HCT116 (cell line): ENCODE results near the gene KLK13. TPM values are rescaled to one million over a fixed set of nuclear protein-coding genes. Genes with fewer than 3 reads are reported as not detected.

Experiments used
- ATAC-seq: fragments of 200-7000 bp; cut with Tn5 transposase; 2 replicates; pipeline ENCODE4 v1.9.1; 2020; ENCODE audit warnings: mild to moderate bottlenecking, moderate library complexity
- BruUV-seq: library from RNA; stranded (reverse); fragments of 400-500 nt; replicated peaks from 2 replicates; lab custom pipeline; 2021; lab: Mats Ljungman, UMichigan
- CTCF ChIA-PET: fragments of 300-600 bp; sonication (Branson Sonifier 250); formaldehyde crosslinking; loops from one replicate; lab custom pipeline; 2021; ENCODE audit warnings: antibody characterized with exemption; lab: Charles Lee
- POLR2A ChIA-PET: fragments of 300-600, 350-600 bp; sonication (Branson Sonifier 250); formaldehyde crosslinking; loops from one replicate; lab custom pipeline; 2021; ENCODE audit warnings: antibody characterized with exemption; lab: Charles Lee
- RAD21 ChIA-PET, 2 experiments: fragments of 300-600 bp; sonication (Branson Sonifier 250); formaldehyde crosslinking; loops; one replicate each; lab custom pipeline; 2023; ENCODE audit warnings: low total read pairs in 2 of 2; ENCODE audit not compliant: uncharacterized antibody in 2 of 2, unreplicated experiment in 2 of 2, low non-redundant PET in 1 of 2; lab: Charles Lee
- DNase-seq: peaks from one replicate; pipeline ENCODE4 v3.0.0-alpha.2; 2010; ENCODE audit warnings: low read depth, low spot score
- H2AFZ ChIP-seq: fragments of 200-600 bp; shearing (Covaris generic), sonication (generic); 2 replicates; pipeline ENCODE4 v1.6.1; 2017; ENCODE audit warnings: low read depth, mixed run types, mixed read lengths, antibody characterized with exemption, low read length; ENCODE audit not compliant: poor library complexity, severe bottlenecking
- H3K27ac ChIP-seq: 2 replicates; pipeline ENCODE4 v1.5.1; 2012; ENCODE audit warnings: low read depth, low read length
- H3K27me3 ChIP-seq: fragments of 200-600 bp; sonication (generic); 2 replicates; pipeline ENCODE4 v1.6.1; 2016; ENCODE audit warnings: mixed run types, low read length, mixed read lengths; ENCODE audit not compliant: insufficient read depth
- H3K36me3 ChIP-seq, 2 experiments: fragments of 200-500 bp in 1 of 2; fragments of 200-600 bp in 1 of 2; sonication (Bioruptor generic) in 1 of 2; sonication (generic) in 1 of 2; 2 replicates each; pipeline versions ENCODE4 v1.5.1 to v1.6.1; 2014 to 2016; ENCODE audit warnings: low read length in 2 of 2, inconsistent platforms in 1 of 2, mixed read lengths in 1 of 2, mixed run types in 1 of 2; ENCODE audit not compliant: insufficient read depth in 2 of 2, control insufficient read depth in 1 of 2
- H3K4me1 ChIP-seq, 2 experiments: fragments of 200-600 bp in 1 of 2; sonication (generic) in 1 of 2; 2 replicates each; pipeline versions ENCODE4 v1.5.1 to v1.6.1; 2012 to 2017; ENCODE audit warnings: low read length in 2 of 2, inconsistent platforms in 1 of 2, mild to moderate bottlenecking in 1 of 2, mixed read lengths in 1 of 2, mixed run types in 1 of 2, moderate library complexity in 1 of 2; ENCODE audit not compliant: insufficient read depth in 2 of 2, control insufficient read depth in 1 of 2
- H3K4me2 ChIP-seq: fragments of 200-600 bp; sonication (generic); 2 replicates; pipeline ENCODE4 v1.6.1; 2017; ENCODE audit warnings: mixed run types, low read length, mixed read lengths
- H3K4me3 ChIP-seq, 2 experiments: fragments of 200-600 bp in 1 of 2; sonication (generic) in 1 of 2; replicated peaks in 1 of 2; 2 replicates each; pipeline ENCODE4 v1.5.1; 2011 to 2016; ENCODE audit warnings: low read length in 2 of 2, control low read depth in 1 of 2, low read depth in 1 of 2, mild to moderate bottlenecking in 1 of 2, mixed read lengths in 1 of 2, mixed run types in 1 of 2
- H3K79me2 ChIP-seq: fragments of 200-600 bp; sonication (generic); 2 replicates; pipeline ENCODE4 v1.6.1; 2017; ENCODE audit warnings: mild to moderate bottlenecking, mixed run types, low read length, moderate library complexity, mixed read lengths; ENCODE audit not compliant: insufficient read depth
- H3K9ac ChIP-seq: fragments of 200-600 bp; sonication (generic); 2 replicates; pipeline ENCODE4 v1.6.1; 2016; ENCODE audit warnings: low read length, mixed read lengths
- H3K9me2 ChIP-seq: fragments of 200-600 bp; sonication (generic), shearing (Covaris generic); 2 replicates; pipeline ENCODE4 v1.6.1; 2017; ENCODE audit warnings: mixed run types, mild to moderate bottlenecking, moderate library complexity; ENCODE audit not compliant: insufficient read depth
- H3K9me3 ChIP-seq, 2 experiments: fragments of 200-500 bp in 1 of 2; fragments of 200-600 bp in 1 of 2; sonication (Bioruptor generic) in 1 of 2; sonication (generic) in 1 of 2; 2 replicates each; pipeline ENCODE4 v1.6.1; 2014 to 2017; ENCODE audit warnings: low read length in 2 of 2, mixed read lengths in 2 of 2, inconsistent platforms in 1 of 2, low read depth in 1 of 2, mild to moderate bottlenecking in 1 of 2, mixed run types in 1 of 2, moderate library complexity in 1 of 2; ENCODE audit not compliant: control insufficient read depth in 1 of 2, insufficient read depth in 1 of 2
- H4K20me1 ChIP-seq: fragments of 200-600 bp; sonication (generic), shearing (Covaris generic); 2 replicates; pipeline ENCODE4 v1.6.1; 2017; ENCODE audit warnings: mixed run types, mild to moderate bottlenecking, moderate library complexity; ENCODE audit not compliant: insufficient read depth
- EGR1 ChIP-seq: IDR thresholded peaks from 2 replicates; pipeline ENCODE4 v1.6.1; 2012; ENCODE audit warnings: low read depth
- EZH2 ChIP-seq: fragments of 200-600 bp; sonication (generic); IDR thresholded peaks from 2 replicates; pipeline ENCODE4 v1.6.1; 2017; ENCODE audit warnings: antibody characterized with exemption, mixed run types
- EZH2phosphoT487 ChIP-seq: fragments of 200-600 bp; IDR thresholded peaks from 2 replicates; pipeline ENCODE4 v1.6.1; 2018; ENCODE audit warnings: antibody characterized with exemption, borderline replicate concordance
- JUND ChIP-seq: IDR thresholded peaks from 2 replicates; pipeline ENCODE4 v1.6.1; 2012
- RAD21 ChIP-seq: IDR thresholded peaks from 2 replicates; pipeline ENCODE4 v1.6.1; 2012; ENCODE audit warnings: low read depth, mild to moderate bottlenecking
- SRF ChIP-seq: IDR thresholded peaks from 2 replicates; pipeline ENCODE4 v1.6.1; 2012; ENCODE audit warnings: low read depth
- TCF7L2 ChIP-seq: IDR thresholded peaks from 2 replicates; pipeline ENCODE4 v1.7.0; 2011; ENCODE audit warnings: borderline replicate concordance, inconsistent platforms; ENCODE audit not compliant: insufficient read depth, insufficient read length; ENCODE audit errors: extremely low read depth
- ZFX ChIP-seq: fragments of 450-650 bp; IDR thresholded peaks from 2 replicates; pipeline ENCODE4 v1.6.1; 2017
- intact Hi-C: fragments of 100-400 bp; cut with micrococcal nuclease; formaldehyde crosslinking; loops from 2 replicates; pipeline ENCODE4 v1.10.0; 2022
- total RNA-seq: library from RNA; stranded (reverse); gene quantifications from one replicate; pipeline ENCODE4 v1.2.1, GENCODE V29; 2021; ENCODE audit not compliant: unreplicated experiment
- TF ChIP-seq, protein P1 (sequence below), 3 experiments: fragments of 200-600 bp in 1 of 3; sonication (generic) in 1 of 3; IDR thresholded peaks in 2 of 3; conservative IDR thresholded peaks in 1 of 3; 2 replicates each; pipeline ENCODE4 v1.5.1; 2012 to 2017; ENCODE audit warnings: low read depth in 2 of 3, low read length in 2 of 3, antibody characterized with exemption in 1 of 3, borderline replicate concordance in 1 of 3, control low read depth in 1 of 3, mild to moderate bottlenecking in 1 of 3, mixed read lengths in 1 of 3, mixed run types in 1 of 3, moderate library complexity in 1 of 3; ENCODE audit not compliant: insufficient read depth in 1 of 3
- TF ChIP-seq, protein P2 (sequence below): IDR thresholded peaks from 2 replicates; pipeline ENCODE4 v1.6.1; 2012; ENCODE audit warnings: low read depth

KLK13 gene
- total RNA-seq, 1 experiment from 2014 or later, result 3.2 TPM

DNA sequence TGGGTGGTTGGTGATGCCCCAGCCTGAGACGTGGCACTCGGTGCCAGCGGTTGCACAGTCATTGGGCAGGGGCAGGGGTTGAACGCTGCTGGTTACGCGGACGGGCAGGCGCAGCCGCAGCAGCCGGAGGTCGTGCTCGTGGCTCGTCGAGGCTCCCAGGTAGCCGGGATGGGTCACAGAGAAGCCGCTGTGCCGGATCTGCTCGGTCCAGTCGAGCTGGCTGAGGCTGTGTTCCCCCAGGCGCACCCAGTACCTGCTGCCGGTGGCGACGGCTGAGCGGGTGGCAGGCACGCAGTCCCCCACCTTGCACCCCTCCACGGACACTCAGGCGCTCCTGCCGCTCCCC is 33.0 kb downstream of the KLK13 start:
- no peak for ATAC-seq
- no peaks in the 10 kb centered on the region for H4K20me1 ChIP-seq
- TF ChIP-seq SRF, result no peak
- TF ChIP-seq EGR1, result no peak
- no peak for TF ChIP-seq TCF7L2
- no peak for TF ChIP-seq ZFX
- TF ChIP-seq RAD21, result no peak
- TF ChIP-seq, protein P1, sequence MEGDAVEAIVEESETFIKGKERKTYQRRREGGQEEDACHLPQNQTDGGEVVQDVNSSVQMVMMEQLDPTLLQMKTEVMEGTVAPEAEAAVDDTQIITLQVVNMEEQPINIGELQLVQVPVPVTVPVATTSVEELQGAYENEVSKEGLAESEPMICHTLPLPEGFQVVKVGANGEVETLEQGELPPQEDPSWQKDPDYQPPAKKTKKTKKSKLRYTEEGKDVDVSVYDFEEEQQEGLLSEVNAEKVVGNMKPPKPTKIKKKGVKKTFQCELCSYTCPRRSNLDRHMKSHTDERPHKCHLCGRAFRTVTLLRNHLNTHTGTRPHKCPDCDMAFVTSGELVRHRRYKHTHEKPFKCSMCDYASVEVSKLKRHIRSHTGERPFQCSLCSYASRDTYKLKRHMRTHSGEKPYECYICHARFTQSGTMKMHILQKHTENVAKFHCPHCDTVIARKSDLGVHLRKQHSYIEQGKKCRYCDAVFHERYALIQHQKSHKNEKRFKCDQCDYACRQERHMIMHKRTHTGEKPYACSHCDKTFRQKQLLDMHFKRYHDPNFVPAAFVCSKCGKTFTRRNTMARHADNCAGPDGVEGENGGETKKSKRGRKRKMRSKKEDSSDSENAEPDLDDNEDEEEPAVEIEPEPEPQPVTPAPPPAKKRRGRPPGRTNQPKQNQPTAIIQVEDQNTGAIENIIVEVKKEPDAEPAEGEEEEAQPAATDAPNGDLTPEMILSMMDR (IDR thresholded peaks at IDR 0.05 in 2 of 3, conservative IDR thresholded peaks at IDR 0.05 in 1 of 3; ENCODE audit: borderline replicate concordance in 1 of 3, insufficient read depth in 1 of 3, low read depth in 2 of 3, low read length in 2 of 3), result no peak
- no peak for TF ChIP-seq JUND
- no peak for TF ChIP-seq EZH2
- TF ChIP-seq, protein P2, sequence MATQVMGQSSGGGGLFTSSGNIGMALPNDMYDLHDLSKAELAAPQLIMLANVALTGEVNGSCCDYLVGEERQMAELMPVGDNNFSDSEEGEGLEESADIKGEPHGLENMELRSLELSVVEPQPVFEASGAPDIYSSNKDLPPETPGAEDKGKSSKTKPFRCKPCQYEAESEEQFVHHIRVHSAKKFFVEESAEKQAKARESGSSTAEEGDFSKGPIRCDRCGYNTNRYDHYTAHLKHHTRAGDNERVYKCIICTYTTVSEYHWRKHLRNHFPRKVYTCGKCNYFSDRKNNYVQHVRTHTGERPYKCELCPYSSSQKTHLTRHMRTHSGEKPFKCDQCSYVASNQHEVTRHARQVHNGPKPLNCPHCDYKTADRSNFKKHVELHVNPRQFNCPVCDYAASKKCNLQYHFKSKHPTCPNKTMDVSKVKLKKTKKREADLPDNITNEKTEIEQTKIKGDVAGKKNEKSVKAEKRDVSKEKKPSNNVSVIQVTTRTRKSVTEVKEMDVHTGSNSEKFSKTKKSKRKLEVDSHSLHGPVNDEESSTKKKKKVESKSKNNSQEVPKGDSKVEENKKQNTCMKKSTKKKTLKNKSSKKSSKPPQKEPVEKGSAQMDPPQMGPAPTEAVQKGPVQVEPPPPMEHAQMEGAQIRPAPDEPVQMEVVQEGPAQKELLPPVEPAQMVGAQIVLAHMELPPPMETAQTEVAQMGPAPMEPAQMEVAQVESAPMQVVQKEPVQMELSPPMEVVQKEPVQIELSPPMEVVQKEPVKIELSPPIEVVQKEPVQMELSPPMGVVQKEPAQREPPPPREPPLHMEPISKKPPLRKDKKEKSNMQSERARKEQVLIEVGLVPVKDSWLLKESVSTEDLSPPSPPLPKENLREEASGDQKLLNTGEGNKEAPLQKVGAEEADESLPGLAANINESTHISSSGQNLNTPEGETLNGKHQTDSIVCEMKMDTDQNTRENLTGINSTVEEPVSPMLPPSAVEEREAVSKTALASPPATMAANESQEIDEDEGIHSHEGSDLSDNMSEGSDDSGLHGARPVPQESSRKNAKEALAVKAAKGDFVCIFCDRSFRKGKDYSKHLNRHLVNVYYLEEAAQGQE, result no peak
- TF ChIP-seq EZH2phosphoT487, result no peak

More for the DNA sequence above, 33.0 kb downstream of the KLK13 start:
- Histone ChIP-seq H3K4me2 (no peak overlapping the region), H3K4me1 (peaks cover 0 to under 1% of the 10 kb centered on the region in 2 experiments; a peak in 1 of 4 replicates), H3K27ac (no peak overlapping the region), H3K4me3 (no peak overlapping the region), H2AFZ (no peak overlapping the region), H3K79me2 (no peaks in the 10 kb centered on the region), H3K27me3 (no peaks in the 10 kb centered on the region), H3K9me2 (no peaks in the 10 kb centered on the region), H3K9me3 (no peaks in the 10 kb centered on the region), H3K36me3 (no peaks in the 10 kb centered on the region), H3K9ac (no peak overlapping the region)
- RAD21 ChIA-PET, result no interaction called here
- CTCF ChIA-PET, result no interaction called here
- BruUV-seq, result no TSS peak
- intact Hi-C loops, result no loop called here
- DNase-seq, result no peak
- POLR2A ChIA-PET, result no interaction called here
